Stomach smooth muscle (tissue), 2 donors: ENCODE results near the gene PIK3CB.
"Not testable (repeated sequence)": the region's sequence is repeated elsewhere in the genome, so short reads cannot be mapped to it uniquely, and the experiment has no call there.

ENCODE experiments used
- H3K27ac ChIP-seq: one replicate; pipeline ENCODE4 v1.7.0; 2013; ENCODE audit warnings: mild to moderate bottlenecking, low read length, inconsistent platforms
- H3K27me3 ChIP-seq, 2 donors: one replicate each; pipeline ENCODE4 v1.7.0; 2013; ENCODE audit warnings: low read length in 2 of 2; ENCODE audit not compliant: insufficient read depth in 2 of 2, control insufficient read depth in 1 of 2
- H3K36me3 ChIP-seq, 2 donors: one replicate each; pipeline ENCODE4 v1.7.0; 2013; ENCODE audit warnings: low read length in 2 of 2; ENCODE audit not compliant: control insufficient read depth in 2 of 2, insufficient read depth in 2 of 2
- H3K4me1 ChIP-seq: one replicate; pipeline ENCODE4 v1.7.0; 2013; ENCODE audit warnings: low read length; ENCODE audit not compliant: control insufficient read depth, insufficient read depth
- H3K4me3 ChIP-seq, 2 donors: one replicate each; pipeline ENCODE4 v1.7.0; 2013; ENCODE audit warnings: low read length in 2 of 2
- H3K9ac ChIP-seq, 2 donors: one replicate each; pipeline ENCODE4 v1.7.0; 2013; ENCODE audit warnings: low read length in 2 of 2, mild to moderate bottlenecking in 1 of 2
- H3K9me3 ChIP-seq, 2 donors: one replicate each; pipeline ENCODE4 v1.7.0; 2013; ENCODE audit warnings: low read length in 2 of 2; ENCODE audit not compliant: control insufficient read depth in 2 of 2
- donor health status: healthy.
- donor health status: Pancreatic carcinoma.

The PIK3CB gene

GRCh38 chr3:138863776-138864113 lies 29.0 kb upstream of the PIK3CB start:
- peaks cover 5% of the 10 kb centered on the region for H3K4me1 ChIP-seq
- H3K9ac ChIP-seq, result no peak overlapping the region
- H3K27me3 ChIP-seq, result no peaks in the 10 kb centered on the region
- no peak overlapping the region for H3K27ac ChIP-seq
- H3K9me3 ChIP-seq, result no peaks in the 10 kb centered on the region
- no peaks in the 10 kb centered on the region for H3K36me3 ChIP-seq
- H3K4me3 ChIP-seq, result no peak overlapping the region

- Histone ChIP-seq H3K9ac (peak overlapping the region in 1 of 2 donors; percentile 21), H3K27me3 (no peaks in the 10 kb centered on the region), H3K9me3 (no peaks in the 10 kb centered on the region), H3K4me3 (peak overlapping the region in 1 of 2 donors; percentile 22), H3K36me3 (no peaks in the 10 kb centered on the region), H3K27ac (no peak overlapping the region), H3K4me1 (peaks cover 5% of the 10 kb centered on the region)
Observed at GRCh38 chr3:138862924-138863775, 28.4 kb upstream of the PIK3CB start.

GRCh38 chr3:138862531-138862923 lies 27.8 kb upstream of the PIK3CB start:
- H3K4me3 ChIP-seq, result peak overlapping the region in 1 of 2 donors; percentile 22
- peaks cover 5% of the 10 kb centered on the region for H3K4me1 ChIP-seq
- H3K9ac ChIP-seq, result no peak overlapping the region
- no peaks in the 10 kb centered on the region for H3K27me3 ChIP-seq
- H3K9me3 ChIP-seq, result no peaks in the 10 kb centered on the region
- H3K27ac ChIP-seq, result no peak overlapping the region
- H3K36me3 ChIP-seq, result no peaks in the 10 kb centered on the region

GRCh38 chr3:138861798-138862197 lies 27.1 kb upstream of the PIK3CB start:
- Histone ChIP-seq H3K27me3 (no peaks in the 10 kb centered on the region), H3K36me3 (no peaks in the 10 kb centered on the region), H3K9me3 (no peaks in the 10 kb centered on the region), H3K4me1 (peaks cover 5% of the 10 kb centered on the region), H3K27ac (no peak overlapping the region), H3K9ac (no peak overlapping the region), H3K4me3 (no peak overlapping the region)

- H3K27me3 ChIP-seq, result no peaks in the 10 kb centered on the region
- no peaks in the 10 kb centered on the region for H3K36me3 ChIP-seq
- H3K4me1 ChIP-seq, result no peaks in the 10 kb centered on the region
Observed at GRCh38 chr3:138856799-138857198, 22.1 kb upstream of the PIK3CB start.

GRCh38 chr3:138854940-138855339 lies 20.2 kb upstream of the PIK3CB start:
- Histone ChIP-seq H3K4me1 (no peaks in the 10 kb centered on the region), H3K9ac (no peak overlapping the region), H3K27me3 (no peaks in the 10 kb centered on the region), H3K27ac (no peak overlapping the region), H3K4me3 (no peak overlapping the region), H3K9me3 (no peaks in the 10 kb centered on the region), H3K36me3 (no peaks in the 10 kb centered on the region)

More at GRCh38 chr3:138856799-138857198, 22.1 kb upstream of the PIK3CB start:
- Histone ChIP-seq H3K4me3 (no peak overlapping the region), H3K9ac (no peak overlapping the region), H3K9me3 (no peaks in the 10 kb centered on the region), H3K27ac (no peak overlapping the region)

GRCh38 chr3:138854204-138854603 lies 19.5 kb upstream of the PIK3CB start:
- no peaks in the 10 kb centered on the region for H3K27me3 ChIP-seq
- H3K9me3 ChIP-seq, result no peaks in the 10 kb centered on the region
- no peaks in the 10 kb centered on the region for H3K36me3 ChIP-seq
- H3K9ac ChIP-seq, result no peak overlapping the region
- no peak overlapping the region for H3K27ac ChIP-seq
- no peak overlapping the region for H3K4me3 ChIP-seq
- H3K4me1 ChIP-seq, result no peaks in the 10 kb centered on the region

GRCh38 chr3:138850151-138850550 lies 15.4 kb upstream of the PIK3CB start:
- no peaks in the 10 kb centered on the region for H3K27me3 ChIP-seq
- H3K4me3 ChIP-seq, result no peak overlapping the region
- no peak overlapping the region for H3K9ac ChIP-seq
- no peaks in the 10 kb centered on the region for H3K36me3 ChIP-seq
- H3K27ac ChIP-seq, result no peak overlapping the region
- no peaks in the 10 kb centered on the region for H3K9me3 ChIP-seq
- H3K4me1 ChIP-seq, result no peaks in the 10 kb centered on the region

GRCh38 chr3:138849222-138849940 lies 14.7 kb upstream of the PIK3CB start:
- H3K9me3 ChIP-seq, result no peaks in the 10 kb centered on the region
- no peaks in the 10 kb centered on the region for H3K4me1 ChIP-seq
- no peak overlapping the region for H3K9ac ChIP-seq
- no peaks in the 10 kb centered on the region for H3K36me3 ChIP-seq
- H3K4me3 ChIP-seq, result no peak overlapping the region
- no peaks in the 10 kb centered on the region for H3K27me3 ChIP-seq
- H3K27ac ChIP-seq, result no peak overlapping the region

GRCh38 chr3:138848696-138849095 lies 14.0 kb upstream of the PIK3CB start:
- H3K9me3 ChIP-seq, result no peaks in the 10 kb centered on the region
- no peaks in the 10 kb centered on the region for H3K27me3 ChIP-seq
- H3K9ac ChIP-seq, result no peak overlapping the region
- no peak overlapping the region for H3K4me3 ChIP-seq
- no peaks in the 10 kb centered on the region for H3K4me1 ChIP-seq
- no peaks in the 10 kb centered on the region for H3K36me3 ChIP-seq
- no peak overlapping the region for H3K27ac ChIP-seq

GRCh38 chr3:138846824-138847223 lies 12.1 kb upstream of the PIK3CB start:
- not testable (repeated sequence) for H3K27ac ChIP-seq, H3K9me3 ChIP-seq, H3K4me3 ChIP-seq, H3K4me1 ChIP-seq, H3K36me3 ChIP-seq, H3K27me3 ChIP-seq, H3K9ac ChIP-seq
